HG03064 (cell line): ENCODE results near the gene GLTPD2.
"Not testable (repeated sequence)": the region's sequence is repeated elsewhere in the genome, so short reads cannot be mapped to it uniquely, and the experiment has no call there.

Experiments used
- ATAC-seq: cut with Tn5 transposase; IDR thresholded peaks from one replicate; pipeline ENCODE4 v1.9.1; 2021; ENCODE audit warnings: low read depth; ENCODE audit not compliant: unreplicated experiment

Gene GLTPD2

DNA sequence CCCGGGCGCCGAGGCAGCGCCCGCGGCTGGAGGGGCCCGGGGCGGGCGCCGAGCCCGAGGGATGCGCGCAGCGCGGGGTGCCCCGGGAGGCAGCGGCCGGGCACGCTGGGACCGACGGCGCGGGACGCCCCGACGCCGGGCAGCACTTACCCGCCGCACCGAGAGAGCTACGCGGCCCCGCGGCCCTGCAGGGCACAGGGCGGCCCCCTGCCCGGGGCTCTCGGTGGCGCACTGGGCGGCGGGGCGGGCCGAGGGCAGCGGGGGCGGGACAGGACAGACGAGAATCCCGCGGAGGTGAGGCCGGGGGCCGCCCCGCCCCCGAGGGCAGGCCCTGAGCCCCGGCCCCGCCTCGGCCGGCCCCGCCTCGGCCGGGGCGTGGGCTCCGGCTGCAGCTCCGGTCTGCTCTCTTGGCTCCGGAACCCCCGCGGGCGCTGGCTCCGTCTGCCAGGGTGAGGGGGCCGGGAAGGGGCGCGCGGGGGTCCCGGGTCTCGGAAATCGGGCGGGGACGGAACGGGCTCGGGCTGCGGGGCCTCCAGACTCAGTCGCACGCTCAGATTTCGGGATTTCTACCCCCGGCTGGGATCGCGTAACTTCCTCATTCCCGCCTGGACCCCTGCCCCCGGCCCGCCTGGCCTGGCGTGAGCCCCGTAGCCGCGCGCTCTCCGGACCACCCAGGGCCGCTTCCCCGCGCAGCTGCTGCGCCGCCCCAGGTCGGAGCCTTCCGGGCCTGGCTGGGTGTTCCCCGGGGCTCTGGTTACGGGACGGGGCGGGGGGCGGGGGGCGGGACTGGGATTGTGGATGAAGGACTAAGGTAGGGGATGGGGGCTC, 18.2 kb downstream of the GLTPD2 start, which contains the start of gene PLD2:
Gene PLD2, plus strand, starts transcription at position 376 of the 828 bp plus-strand sequence. CDS start 621 bp downstream, outside the sequence.
- peak; percentile 84 for ATAC-seq

GRCh38 chr17:4807605-4808377, 19.0 kb downstream of the GLTPD2 start:
- no peak for ATAC-seq

GRCh38 chr17:4808378-4808767, 19.6 kb downstream of the GLTPD2 start:
- no peak for ATAC-seq

- ATAC-seq = no peak
Measured at GRCh38 chr17:4810696-4811290, 22.0 kb downstream of the GLTPD2 start.

DNA sequence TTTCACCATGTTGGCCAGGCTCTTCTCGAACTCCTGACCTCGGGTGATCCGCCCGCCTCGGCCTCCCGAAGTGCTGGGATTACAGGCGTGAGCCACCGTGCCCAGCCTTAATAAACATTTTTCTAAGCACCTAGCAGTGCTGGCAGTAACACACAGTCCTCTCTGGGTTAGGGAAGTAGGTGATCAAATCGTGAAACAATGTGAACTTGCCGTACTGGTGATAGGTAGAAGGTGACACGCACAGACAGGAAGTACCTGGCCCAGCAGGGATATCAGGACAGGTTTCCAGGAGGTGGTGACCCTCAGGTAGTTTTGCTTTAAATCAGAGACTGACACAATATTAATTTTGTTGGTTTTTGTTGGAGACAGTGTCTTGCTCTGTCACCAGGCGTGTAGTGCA, 22.7 kb downstream of the GLTPD2 start:
- no peak for ATAC-seq

GRCh38 chr17:4812690-4813089, 23.9 kb downstream of the GLTPD2 start:
- no peak for ATAC-seq

DNA sequence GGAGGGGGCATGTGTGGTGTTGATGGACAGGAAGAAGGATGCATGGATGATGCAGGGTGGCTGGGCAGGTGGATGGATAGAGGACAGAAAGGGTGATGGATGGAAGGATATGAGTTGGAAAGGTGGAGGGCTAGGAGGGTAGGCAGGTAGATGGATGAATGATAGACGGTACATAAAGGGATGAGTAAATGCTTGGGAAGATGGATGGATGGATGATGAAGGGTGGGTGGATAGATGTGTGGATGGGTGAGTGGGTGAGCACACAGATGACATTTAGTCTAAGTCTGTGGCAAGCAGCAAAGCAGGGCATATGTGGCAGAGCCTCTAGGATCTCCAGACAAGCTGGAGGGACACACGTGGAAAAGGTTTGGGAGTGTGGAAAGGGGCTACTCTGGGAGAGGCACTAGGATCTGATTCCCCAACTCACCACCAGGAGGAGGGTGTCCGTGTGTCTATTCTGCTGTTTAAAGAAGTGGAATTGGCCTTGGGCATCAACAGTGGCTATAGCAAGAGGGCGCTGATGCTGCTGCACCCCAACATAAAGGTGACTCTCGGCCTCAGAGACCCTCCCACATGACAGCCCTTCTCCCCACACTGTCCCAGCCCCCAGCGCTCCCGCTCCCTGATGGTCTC, 26.4 kb downstream of the GLTPD2 start:
- no peak for ATAC-seq

DNA sequence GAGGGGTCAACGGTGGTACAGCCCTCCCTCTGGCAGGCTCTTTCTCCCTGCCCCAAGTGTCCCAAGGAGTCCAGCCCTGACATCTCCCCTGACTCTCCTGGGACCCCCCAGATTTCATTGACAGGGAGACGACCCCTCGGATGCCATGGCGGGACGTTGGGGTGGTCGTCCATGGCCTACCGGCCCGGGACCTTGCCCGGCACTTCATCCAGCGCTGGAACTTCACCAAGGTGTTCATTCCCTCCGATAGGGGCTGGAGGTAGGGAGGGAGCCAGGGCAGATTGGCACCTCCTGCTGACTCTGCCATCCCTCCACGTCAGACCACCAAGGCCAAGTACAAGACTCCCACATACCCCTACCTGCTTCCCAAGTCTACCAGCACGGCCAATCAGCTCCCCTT, 28.1 kb downstream of the GLTPD2 start:
- no peak for ATAC-seq

GRCh38 chr17:4818276-4818675, 29.5 kb downstream of the GLTPD2 start:
- ATAC-seq = no peak

- ATAC-seq = no peak
Measured at GRCh38 chr17:4822835-4823234, 34.1 kb downstream of the GLTPD2 start.

DNA sequence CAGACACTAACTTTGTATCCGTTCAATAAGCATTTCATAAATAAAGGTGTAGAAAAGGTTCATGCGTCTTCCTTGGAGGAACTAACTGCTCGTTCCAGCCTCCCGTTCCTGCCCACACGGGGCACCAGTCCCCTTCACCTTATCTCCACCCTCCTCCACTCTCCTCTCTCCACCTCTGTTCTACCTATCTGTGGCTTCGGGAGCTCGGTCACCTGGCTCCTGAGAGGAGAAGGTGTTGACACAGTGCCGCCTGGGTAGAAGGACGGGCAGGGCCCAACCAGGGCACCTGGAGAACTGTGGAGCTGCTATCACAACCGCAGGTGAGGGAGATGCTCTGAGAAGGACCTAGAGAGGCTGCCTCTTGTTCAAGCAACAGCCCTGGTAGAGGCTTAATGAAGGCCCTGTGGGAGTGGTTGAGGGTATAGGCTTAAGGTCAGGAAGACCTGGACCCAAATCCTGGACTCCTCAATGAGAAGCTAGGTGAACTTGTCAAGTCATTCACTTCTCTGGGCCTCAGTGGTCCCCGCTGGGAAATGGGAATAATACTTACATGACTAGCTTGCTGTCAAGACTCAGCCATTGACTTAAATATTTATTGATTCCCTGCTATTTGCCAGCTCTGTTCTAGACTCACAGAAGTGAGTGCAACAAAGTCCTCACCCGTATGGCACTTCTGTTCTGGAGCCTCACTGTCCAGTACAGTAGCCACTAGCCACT, 34.8 kb downstream of the GLTPD2 start:
- ATAC-seq = no peak

DNA sequence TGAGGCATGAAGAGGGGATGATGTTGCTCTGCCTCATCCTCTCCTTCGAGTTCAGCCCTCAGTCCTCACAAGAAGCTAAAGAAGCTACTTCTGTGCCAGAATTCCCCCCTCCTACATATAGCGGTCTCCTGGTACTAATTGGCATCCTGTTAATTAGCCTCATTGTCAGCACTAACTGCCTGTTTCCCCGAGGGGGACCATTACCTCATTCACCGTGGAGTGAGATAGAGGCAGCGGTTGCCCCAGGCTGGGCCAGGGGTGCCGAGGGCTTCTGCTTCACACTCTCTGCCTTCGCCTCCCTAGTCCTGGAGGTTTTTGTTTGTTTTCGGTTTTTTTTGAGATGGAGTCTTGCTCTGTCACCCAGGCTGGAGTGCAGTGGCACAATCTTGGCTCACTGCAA, 38.6 kb downstream of the GLTPD2 start:
- ATAC-seq = no peak

DNA sequence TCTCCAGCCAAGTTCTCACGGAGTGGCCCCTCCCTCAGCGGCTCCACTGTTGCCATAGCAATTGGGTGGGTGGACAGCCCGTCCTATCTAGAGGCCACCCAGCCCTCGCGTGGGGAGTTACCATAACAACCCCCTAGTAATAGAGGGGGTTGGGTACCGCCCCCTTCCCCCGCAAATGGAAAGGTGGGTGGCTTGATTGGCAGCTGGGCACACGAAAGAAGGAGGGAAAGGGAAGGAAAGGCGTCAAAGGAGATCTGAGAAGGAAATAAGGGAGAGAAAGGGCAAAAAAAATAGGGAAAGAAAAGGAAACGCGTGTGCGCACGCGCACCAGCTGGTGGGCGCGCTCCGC, 44.0 kb downstream of the GLTPD2 start:
- not testable (repeated sequence) for ATAC-seq

DNA sequence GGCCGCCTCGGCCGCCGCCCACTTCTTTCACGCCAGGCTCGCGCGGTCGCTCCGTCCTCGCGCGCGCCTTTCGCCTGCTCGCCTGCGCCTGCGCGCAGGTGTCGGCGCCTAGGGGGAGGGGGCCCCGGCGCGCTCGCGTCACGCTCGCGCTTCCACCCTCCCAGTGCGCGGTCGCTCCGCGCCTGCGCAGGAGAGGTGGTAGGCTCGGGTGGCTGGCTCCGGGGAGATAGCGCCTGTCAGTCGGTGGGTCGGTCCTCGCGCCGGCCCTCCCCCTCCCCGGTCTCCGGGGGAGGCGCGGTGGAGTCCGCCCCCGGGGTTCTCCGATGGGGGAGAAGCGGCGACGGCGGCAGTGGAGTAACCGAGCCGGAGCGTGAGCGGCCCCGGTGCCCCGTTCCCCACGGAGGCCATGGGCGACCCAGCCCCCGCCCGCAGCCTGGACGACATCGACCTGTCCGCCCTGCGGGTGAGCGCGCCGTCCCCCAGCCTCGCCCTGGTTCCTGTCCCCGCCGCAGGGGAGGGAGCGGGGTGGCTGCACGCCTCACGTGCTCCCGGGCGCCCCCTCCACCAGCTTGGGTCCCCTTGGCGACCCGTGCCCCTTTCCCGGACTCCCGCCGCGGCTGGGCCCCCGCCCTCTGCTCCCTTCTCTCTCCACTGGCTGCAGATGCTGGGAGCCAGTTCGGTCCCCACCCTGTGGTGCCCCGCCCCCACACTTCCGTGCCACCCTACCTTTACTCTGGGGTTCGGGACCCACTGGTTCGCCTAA, 44.6 kb downstream of the GLTPD2 start, which contains the start of gene MINK1:
Gene MINK1, plus strand, starts transcription at position 163 of the 763 bp plus-strand sequence. Its CDS starts 244 bp downstream, at position 407.
- peak; percentile 64 for ATAC-seq

- ATAC-seq = no peak
Measured at GRCh38 chr17:4833941-4834680, 45.3 kb downstream of the GLTPD2 start.

- no peak for ATAC-seq
Measured at GRCh38 chr17:4834681-4835020, 45.9 kb downstream of the GLTPD2 start.

DNA sequence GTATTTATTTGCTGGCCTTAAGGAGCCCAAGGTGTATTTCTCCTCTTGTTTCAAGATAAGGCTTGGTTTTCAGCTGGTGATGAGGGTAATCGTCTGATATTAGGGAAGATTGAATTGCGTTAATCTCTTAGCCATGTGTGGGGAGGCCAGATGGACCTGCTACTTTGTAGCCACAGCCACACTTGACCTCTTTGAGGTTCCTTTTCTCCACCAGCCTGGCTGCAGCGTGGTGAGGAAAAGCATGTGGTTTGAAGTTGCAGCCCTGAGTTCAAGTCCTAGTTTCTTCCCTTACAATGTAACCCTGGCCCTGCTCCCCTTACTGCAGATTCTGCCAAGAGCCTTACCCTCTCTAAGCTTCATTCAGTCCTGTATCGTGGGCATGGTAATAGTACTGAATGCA, 47.5 kb downstream of the GLTPD2 start:
- no peak for ATAC-seq

DNA sequence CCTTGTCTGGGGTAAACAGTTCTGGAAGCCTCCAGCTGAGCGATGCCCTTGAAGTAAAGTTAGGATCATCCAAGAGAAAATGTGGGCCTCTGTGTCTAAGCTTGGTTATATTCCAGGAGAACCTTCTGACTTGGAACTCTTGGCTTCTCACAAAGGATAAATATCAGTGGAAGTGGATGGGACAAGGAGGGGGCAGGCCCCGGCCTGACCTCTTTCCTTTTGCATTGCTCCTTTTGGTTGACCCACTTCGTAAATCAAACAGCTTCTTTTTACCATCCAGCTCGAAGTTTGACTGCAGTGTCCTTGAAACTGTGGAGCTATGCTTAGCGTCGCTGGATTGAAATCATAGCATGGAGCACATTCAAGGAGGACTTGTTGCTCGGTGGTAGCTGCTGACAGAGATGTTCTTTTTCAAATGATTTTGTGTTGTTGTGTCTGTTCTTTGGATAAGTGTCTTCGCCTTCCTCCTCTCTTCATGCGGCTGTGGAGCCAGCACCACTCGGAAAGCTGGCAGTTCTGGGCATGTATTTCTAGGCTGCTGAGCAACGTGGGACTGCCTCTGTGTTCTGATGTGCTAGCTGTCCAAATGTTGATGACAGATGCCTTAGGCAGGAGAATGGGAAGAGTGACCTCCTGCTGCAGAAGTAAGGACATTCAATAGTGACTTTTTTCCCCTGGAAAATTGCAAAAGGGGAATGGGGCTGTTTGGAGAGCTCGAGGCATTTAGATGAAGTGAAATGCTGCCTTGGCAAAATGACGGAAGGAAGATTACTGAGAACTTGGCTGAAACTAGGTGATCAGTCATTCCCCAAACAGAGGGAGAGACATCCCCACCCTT, 48.9 kb downstream of the GLTPD2 start:
- ATAC-seq = no peak
